Astrocyte of the spinal cord (primary cell): ENCODE data around the gene ZNF2.
"Not testable (repeated sequence)": the region's sequence is repeated elsewhere in the genome, so short reads cannot be mapped to it uniquely, and the experiment has no call there.

Source experiments
- DNase-seq: peaks from one replicate; pipeline ENCODE4 v3.0.0; 2011; ENCODE audit warnings: low read depth, low spot score
- H3K4me3 ChIP-seq: 2 replicates; pipeline ENCODE4 v1.5.1; 2011; ENCODE audit warnings: low read depth, mild to moderate bottlenecking, low read length, moderate library complexity
- in situ Hi-C: cut with HindIII; loops from 2 replicates; pipeline ENCODE4 v1.10.0; 2017; ENCODE audit warnings: low sequenced_read_pairs
- TF ChIP-seq, protein P1 (sequence below): IDR thresholded peaks from 2 replicates; pipeline ENCODE4 v1.5.1; 2012; ENCODE audit warnings: low read depth, mild to moderate bottlenecking, low read length, inconsistent platforms

Gene ZNF2

GRCh38 chr2:95171902-95172301, 6.3 kb downstream of the ZNF2 start:
- no peak overlapping the region for H3K4me3 ChIP-seq
- TF ChIP-seq, protein P1, sequence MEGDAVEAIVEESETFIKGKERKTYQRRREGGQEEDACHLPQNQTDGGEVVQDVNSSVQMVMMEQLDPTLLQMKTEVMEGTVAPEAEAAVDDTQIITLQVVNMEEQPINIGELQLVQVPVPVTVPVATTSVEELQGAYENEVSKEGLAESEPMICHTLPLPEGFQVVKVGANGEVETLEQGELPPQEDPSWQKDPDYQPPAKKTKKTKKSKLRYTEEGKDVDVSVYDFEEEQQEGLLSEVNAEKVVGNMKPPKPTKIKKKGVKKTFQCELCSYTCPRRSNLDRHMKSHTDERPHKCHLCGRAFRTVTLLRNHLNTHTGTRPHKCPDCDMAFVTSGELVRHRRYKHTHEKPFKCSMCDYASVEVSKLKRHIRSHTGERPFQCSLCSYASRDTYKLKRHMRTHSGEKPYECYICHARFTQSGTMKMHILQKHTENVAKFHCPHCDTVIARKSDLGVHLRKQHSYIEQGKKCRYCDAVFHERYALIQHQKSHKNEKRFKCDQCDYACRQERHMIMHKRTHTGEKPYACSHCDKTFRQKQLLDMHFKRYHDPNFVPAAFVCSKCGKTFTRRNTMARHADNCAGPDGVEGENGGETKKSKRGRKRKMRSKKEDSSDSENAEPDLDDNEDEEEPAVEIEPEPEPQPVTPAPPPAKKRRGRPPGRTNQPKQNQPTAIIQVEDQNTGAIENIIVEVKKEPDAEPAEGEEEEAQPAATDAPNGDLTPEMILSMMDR, result no peak
- in situ Hi-C loops, result no loop called here
- no peak for DNase-seq

GRCh38 chr2:95174031-95174542, 8.5 kb downstream of the ZNF2 start:
- in situ Hi-C loops, result no loop called here
- no peak for DNase-seq
- no peak overlapping the region for H3K4me3 ChIP-seq
- TF ChIP-seq, protein P1, result no peak

DNA sequence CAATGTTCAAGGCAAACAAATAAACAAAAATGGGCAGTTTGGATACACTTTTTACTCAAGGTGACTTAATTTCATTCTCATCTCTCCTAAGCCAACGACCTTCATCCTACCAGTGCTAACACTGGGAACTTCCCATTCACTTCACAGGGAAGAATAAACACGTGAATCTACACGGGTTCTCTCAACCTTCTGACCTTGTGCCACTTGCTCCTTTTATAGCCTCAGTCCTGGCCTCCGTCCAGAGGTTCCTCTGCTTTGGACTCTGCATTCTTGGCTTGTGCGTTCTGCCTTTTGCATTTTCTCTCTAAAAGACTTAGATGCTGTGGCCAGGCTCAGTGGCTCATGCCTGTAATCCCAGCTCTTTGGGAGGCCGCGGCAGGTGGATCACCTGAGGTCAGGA, 13.8 kb downstream of the ZNF2 start:
- no peak overlapping the region for H3K4me3 ChIP-seq
- TF ChIP-seq, protein P1, result no peak
- no peak for DNase-seq
- in situ Hi-C loops, result no loop called here

DNA sequence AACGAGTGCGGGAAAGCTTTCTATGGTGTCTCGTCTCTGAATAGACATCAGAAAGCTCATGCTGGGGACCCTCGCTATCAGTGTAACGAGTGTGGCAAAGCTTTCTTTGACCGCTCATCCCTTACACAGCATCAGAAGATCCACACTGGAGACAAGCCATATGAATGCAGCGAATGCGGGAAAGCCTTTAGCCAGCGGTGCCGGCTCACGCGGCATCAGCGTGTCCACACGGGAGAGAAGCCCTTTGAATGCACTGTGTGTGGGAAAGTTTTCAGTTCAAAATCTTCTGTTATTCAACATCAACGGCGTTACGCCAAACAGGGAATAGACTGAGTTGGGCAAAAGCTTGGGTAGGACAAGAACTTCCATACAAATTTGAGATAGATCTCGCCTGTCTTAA, 16.2 kb downstream of the ZNF2 start:
- TF ChIP-seq, protein P1, result no peak
- in situ Hi-C loops, result no loop called here
- no peak for DNase-seq

GRCh38 chr2:95185197-95185596, 19.6 kb downstream of the ZNF2 start:
- no peak for DNase-seq
- TF ChIP-seq, protein P1, result no peak
- no peak overlapping the region for H3K4me3 ChIP-seq
- in situ Hi-C loops, result no loop called here

More for the DNA sequence above, 16.2 kb downstream of the ZNF2 start:
- no peak overlapping the region for H3K4me3 ChIP-seq

- TF ChIP-seq, protein P1, result no peak
- no peak overlapping the region for H3K4me3 ChIP-seq
- DNase-seq, result no peak
- in situ Hi-C loops, result no loop called here
Observed at GRCh38 chr2:95185973-95186372, 20.4 kb downstream of the ZNF2 start.

- H3K4me3 ChIP-seq, in situ Hi-C loops: not testable (repeated sequence)
- TF ChIP-seq, protein P1, result peak; percentile 65
- DNase-seq, result peak; percentile 16
Observed at GRCh38 chr2:95192956-95193355, 27.3 kb downstream of the ZNF2 start.
